CD4-positive, alpha-beta T cell treated with Interleukin-15 for 4 hours (primary cell): ENCODE results near the gene PDHX.
"Not testable (repeated sequence)": the region's sequence is repeated elsewhere in the genome, so short reads cannot be mapped to it uniquely, and the experiment has no call there.

Source experiments
- DNase-seq: peaks from one replicate; pipeline ENCODE4 v3.0.0-alpha.2; 2020; ENCODE audit warnings: low spot score

The PDHX gene

GRCh38 chr11:34911676-34912075 is 4.7 kb upstream of the PDHX start:
- DNase-seq: no peak

- not testable (repeated sequence) for DNase-seq
These were observed 2.9 kb upstream of the PDHX start for GRCh38 chr11:34913556-34913955.

- DNase-seq: peak; percentile 2
These were observed 1.0 kb upstream of the PDHX start for GRCh38 chr11:34915136-34916014.

GRCh38 chr11:34916843-34917770 is 689 bp downstream of the PDHX start:
- no peak for DNase-seq

GRCh38 chr11:34921156-34921555 is 4.7 kb downstream of the PDHX start:
- DNase-seq: no peak

- DNase-seq: no peak
These were observed 8.3 kb downstream of the PDHX start for GRCh38 chr11:34924714-34925113.

GRCh38 chr11:34926101-34926830 is 9.8 kb downstream of the PDHX start:
- peak; percentile 66 for DNase-seq

GRCh38 chr11:34926831-34927132 is 10.4 kb downstream of the PDHX start:
- no peak for DNase-seq

- no peak for DNase-seq
These were observed 12.0 kb downstream of the PDHX start for GRCh38 chr11:34928268-34928959.

- no peak for DNase-seq
These were observed 12.7 kb downstream of the PDHX start for GRCh38 chr11:34928960-34929680.

GRCh38 chr11:34929794-34930763 is 13.7 kb downstream of the PDHX start:
- no peak for DNase-seq

GRCh38 chr11:34936945-34937629 is 20.7 kb downstream of the PDHX start:
- DNase-seq: no peak

- no peak for DNase-seq
These were observed 22.2 kb downstream of the PDHX start for GRCh38 chr11:34938611-34939010.

GRCh38 chr11:34940026-34940677 is 23.7 kb downstream of the PDHX start:
- no peak for DNase-seq

- no peak for DNase-seq
These were observed 25.3 kb downstream of the PDHX start for GRCh38 chr11:34941688-34942087.

GRCh38 chr11:34944692-34945091 is 28.3 kb downstream of the PDHX start:
- no peak for DNase-seq

GRCh38 chr11:34948696-34949095 is 32.3 kb downstream of the PDHX start:
- no peak for DNase-seq

- no peak for DNase-seq
These were observed 37.5 kb downstream of the PDHX start for GRCh38 chr11:34953955-34954354.

- DNase-seq: no peak
These were observed 40.8 kb downstream of the PDHX start for GRCh38 chr11:34957206-34957605.
